ENCODE measurements around the gene ECT2L.
"Not testable (repeated sequence)": the region's sequence is repeated elsewhere in the genome, so short reads cannot be mapped to it uniquely, and the experiment has no call there.

Gene ECT2L

DNA sequence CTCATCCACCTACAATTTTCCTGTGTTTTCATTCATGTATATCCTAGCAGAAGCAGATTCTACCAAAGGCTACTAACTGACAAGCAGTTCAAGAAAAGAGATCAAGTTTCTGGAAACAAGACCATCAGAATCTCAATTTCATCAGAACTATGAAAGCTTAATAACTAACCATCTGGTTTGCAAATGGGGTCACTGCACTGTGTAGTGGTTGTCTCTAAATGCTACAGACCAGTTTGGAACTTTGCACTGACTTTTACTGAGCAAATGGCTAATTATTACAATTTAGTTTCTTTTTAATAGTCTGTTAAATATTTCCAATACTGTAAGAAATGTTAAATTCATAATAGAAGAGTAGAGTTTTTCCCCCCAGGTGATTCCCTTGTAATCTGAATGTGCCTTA lies 127.7 kb downstream of the ECT2L start:
- H3K27ac ChIP-seq (ENCODE audit: low read depth, low read length), result no peak overlapping the region
- no peak overlapping the region for H3K4me3 ChIP-seq (ENCODE audit: low read depth in 1 of 2, low read length in 2 of 2)
- no peaks in the 10 kb centered on the region for H3K27me3 ChIP-seq (ENCODE audit: control insufficient read depth in 1 of 2, insufficient read depth in 2 of 2, low read length in 2 of 2)
- H3K9ac ChIP-seq (ENCODE audit: low read depth in 1 of 2, low read length in 2 of 2), result no peak overlapping the region
- no peaks in the 10 kb centered on the region for H3K4me1 ChIP-seq (ENCODE audit: control insufficient read depth in 1 of 2, insufficient read depth in 2 of 2, low read length in 2 of 2)
- no peaks in the 10 kb centered on the region for H3K9me3 ChIP-seq (ENCODE audit: control insufficient read depth in 1 of 2, low read length in 2 of 2)
- peaks cover 0 to 18% of the 10 kb centered on the region in 2 donors for H3K36me3 ChIP-seq (ENCODE audit: control insufficient read depth in 1 of 2, insufficient read depth in 2 of 2, low read length in 2 of 2)

DNA sequence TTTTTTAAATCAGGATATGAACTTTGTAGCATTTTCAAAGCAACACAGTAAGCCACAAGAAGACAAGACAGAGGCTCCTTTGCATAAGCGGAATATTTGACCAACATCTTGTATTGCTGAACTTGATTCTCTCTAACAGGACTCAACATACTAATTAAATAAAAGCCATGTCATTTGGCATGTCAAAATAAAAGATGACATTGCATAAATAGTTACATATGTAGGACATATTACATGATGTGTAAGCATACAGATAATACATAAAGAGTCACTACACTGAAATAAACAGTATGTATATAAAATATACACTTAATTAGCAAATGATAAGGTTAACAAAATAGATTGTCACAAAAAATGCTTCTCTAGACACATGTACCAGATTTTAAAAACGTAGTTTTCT lies 129.9 kb downstream of the ECT2L start:
- Histone ChIP-seq H3K27me3 (ENCODE audit: control insufficient read depth in 1 of 2, insufficient read depth in 2 of 2, low read length in 2 of 2) (no peaks in the 10 kb centered on the region), H3K27ac (ENCODE audit: low read depth, low read length) (no peak overlapping the region), H3K9me3 (ENCODE audit: control insufficient read depth in 1 of 2, low read length in 2 of 2) (no peaks in the 10 kb centered on the region), H3K4me3 (ENCODE audit: low read depth in 1 of 2, low read length in 2 of 2) (no peak overlapping the region), H3K4me1 (ENCODE audit: control insufficient read depth in 1 of 2, insufficient read depth in 2 of 2, low read length in 2 of 2) (no peaks in the 10 kb centered on the region), H3K9ac (ENCODE audit: low read depth in 1 of 2, low read length in 2 of 2) (no peak overlapping the region), H3K36me3 (ENCODE audit: control insufficient read depth in 1 of 2, insufficient read depth in 2 of 2, low read length in 2 of 2) (peaks cover 0 to 13% of the 10 kb centered on the region in 2 donors)

DNA sequence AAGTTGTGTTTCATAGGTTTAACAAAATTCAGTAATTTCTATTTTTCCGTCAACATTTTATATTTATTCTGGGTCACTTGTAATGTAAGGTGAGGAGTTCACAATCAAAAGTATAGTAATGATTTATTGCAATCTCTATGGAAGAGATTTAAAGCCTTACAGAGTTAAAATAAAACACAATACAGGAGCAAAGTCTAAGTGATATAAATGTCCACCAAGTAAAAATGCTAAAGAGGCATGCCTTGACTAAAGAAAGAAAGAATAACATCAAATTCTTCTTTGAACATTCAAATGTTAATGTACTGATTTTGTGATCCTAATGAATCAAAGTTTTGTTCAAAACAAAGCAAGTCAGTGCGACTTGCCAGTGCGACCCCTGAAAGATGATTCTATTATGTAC lies 130.7 kb downstream of the ECT2L start:
- Histone ChIP-seq H3K9ac (ENCODE audit: low read depth in 1 of 2, low read length in 2 of 2) (no peak overlapping the region), H3K36me3 (ENCODE audit: control insufficient read depth in 1 of 2, insufficient read depth in 2 of 2, low read length in 2 of 2) (peaks cover 0 to 13% of the 10 kb centered on the region in 2 donors), H3K4me1 (ENCODE audit: control insufficient read depth in 1 of 2, insufficient read depth in 2 of 2, low read length in 2 of 2) (no peaks in the 10 kb centered on the region), H3K9me3 (ENCODE audit: control insufficient read depth in 1 of 2, low read length in 2 of 2) (no peaks in the 10 kb centered on the region), H3K27ac (ENCODE audit: low read depth, low read length) (no peak overlapping the region), H3K4me3 (ENCODE audit: low read depth in 1 of 2, low read length in 2 of 2) (no peak overlapping the region), H3K27me3 (ENCODE audit: control insufficient read depth in 1 of 2, insufficient read depth in 2 of 2, low read length in 2 of 2) (no peaks in the 10 kb centered on the region)

DNA sequence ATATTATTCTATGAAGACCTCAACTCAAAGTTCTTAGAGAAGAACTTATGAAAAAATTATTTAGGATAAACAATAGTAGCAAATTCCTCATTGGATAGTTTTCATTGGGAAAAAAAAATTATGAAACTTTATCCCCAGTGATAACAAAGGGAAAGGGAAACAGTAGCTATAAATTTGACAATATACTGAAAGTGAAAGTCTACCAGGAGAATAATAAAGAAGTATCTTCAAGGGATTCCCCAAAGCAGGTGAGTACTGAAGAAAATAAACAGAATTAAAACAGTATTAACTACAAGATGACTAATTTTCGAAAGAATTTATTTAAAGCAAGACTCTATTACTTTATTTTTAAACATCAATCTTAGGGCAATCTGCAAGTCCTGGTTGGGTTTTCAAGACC lies 135.8 kb downstream of the ECT2L start:
- no peak overlapping the region for H3K9ac ChIP-seq (ENCODE audit: low read depth in 1 of 2, low read length in 2 of 2)
- peaks cover 0 to 17% of the 10 kb centered on the region in 2 donors for H3K36me3 ChIP-seq (ENCODE audit: control insufficient read depth in 1 of 2, insufficient read depth in 2 of 2, low read length in 2 of 2)
- H3K27ac ChIP-seq (ENCODE audit: low read depth, low read length), result no peak overlapping the region
- H3K9me3 ChIP-seq (ENCODE audit: control insufficient read depth in 1 of 2, low read length in 2 of 2), result no peaks in the 10 kb centered on the region
- no peaks in the 10 kb centered on the region for H3K27me3 ChIP-seq (ENCODE audit: control insufficient read depth in 1 of 2, insufficient read depth in 2 of 2, low read length in 2 of 2)
- no peaks in the 10 kb centered on the region for H3K4me1 ChIP-seq (ENCODE audit: control insufficient read depth in 1 of 2, insufficient read depth in 2 of 2, low read length in 2 of 2)
- H3K4me3 ChIP-seq (ENCODE audit: low read depth in 1 of 2, low read length in 2 of 2), result no peak overlapping the region

DNA sequence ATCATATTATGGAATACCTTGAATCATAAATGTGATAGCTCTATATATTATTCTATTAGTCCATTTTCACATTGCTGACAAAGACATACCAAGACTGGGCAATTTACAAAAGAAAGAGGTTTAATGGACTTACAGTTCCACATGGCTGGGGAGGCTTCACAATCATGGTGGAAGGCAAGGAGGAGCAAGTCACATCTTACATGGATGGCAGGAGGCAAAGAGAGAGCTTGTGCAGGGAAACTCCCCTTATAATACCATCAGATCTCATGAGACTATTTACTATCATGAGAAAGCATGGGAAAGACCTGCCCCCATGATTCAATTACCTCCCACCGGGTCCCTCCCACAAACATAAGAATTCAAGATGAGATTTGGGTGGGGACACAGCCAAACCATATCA lies 141.0 kb downstream of the ECT2L start:
- H3K4me1 ChIP-seq (ENCODE audit: control insufficient read depth in 1 of 2, insufficient read depth in 2 of 2, low read length in 2 of 2); H3K27me3 ChIP-seq (ENCODE audit: control insufficient read depth in 1 of 2, insufficient read depth in 2 of 2, low read length in 2 of 2); H3K9me3 ChIP-seq (ENCODE audit: control insufficient read depth in 1 of 2, low read length in 2 of 2); H3K9ac ChIP-seq (ENCODE audit: low read depth in 1 of 2, low read length in 2 of 2); H3K4me3 ChIP-seq (ENCODE audit: low read depth in 1 of 2, low read length in 2 of 2); H3K27ac ChIP-seq (ENCODE audit: low read depth, low read length): not testable (repeated sequence)
- H3K36me3 ChIP-seq (ENCODE audit: control insufficient read depth in 1 of 2, insufficient read depth in 2 of 2, low read length in 2 of 2), result peaks cover 7 to 24% of the 10 kb centered on the region in 2 donors

DNA sequence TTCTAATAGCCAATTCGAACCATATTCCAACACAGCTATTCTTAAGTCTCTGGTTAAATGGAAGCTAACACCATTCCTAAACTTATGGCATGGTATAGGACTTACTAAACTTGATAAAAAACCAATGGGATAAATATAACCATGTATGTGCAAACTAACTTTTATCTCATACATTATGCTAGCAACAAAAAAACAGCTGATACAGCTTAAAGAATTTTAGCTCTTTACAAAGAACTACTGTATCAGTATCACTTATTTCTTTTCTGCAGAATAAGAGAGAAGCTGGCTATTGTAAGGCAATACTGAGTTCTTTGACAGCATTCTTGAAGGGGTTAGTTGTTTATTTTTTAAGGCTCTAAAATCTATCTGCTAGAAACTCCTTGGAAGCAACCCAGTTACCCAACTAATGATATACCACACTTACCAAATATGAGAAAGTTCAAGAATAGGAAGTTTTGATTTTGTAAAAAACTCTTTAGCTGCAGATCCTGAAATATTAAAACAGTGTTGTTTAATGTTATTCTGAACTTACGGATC lies 147.3 kb downstream of the ECT2L start:
- H3K27ac ChIP-seq (ENCODE audit: low read depth, low read length), result no peak overlapping the region
- no peak overlapping the region for H3K9ac ChIP-seq (ENCODE audit: low read depth in 1 of 2, low read length in 2 of 2)
- H3K9me3 ChIP-seq (ENCODE audit: control insufficient read depth in 1 of 2, low read length in 2 of 2), result no peaks in the 10 kb centered on the region
- H3K4me3 ChIP-seq (ENCODE audit: low read depth in 1 of 2, low read length in 2 of 2), result no peak overlapping the region
- H3K4me1 ChIP-seq (ENCODE audit: control insufficient read depth in 1 of 2, insufficient read depth in 2 of 2, low read length in 2 of 2), result no peaks in the 10 kb centered on the region
- H3K27me3 ChIP-seq (ENCODE audit: control insufficient read depth in 1 of 2, insufficient read depth in 2 of 2, low read length in 2 of 2), result no peaks in the 10 kb centered on the region
- H3K36me3 ChIP-seq (ENCODE audit: control insufficient read depth in 1 of 2, insufficient read depth in 2 of 2, low read length in 2 of 2), result peaks cover 2 to 14% of the 10 kb centered on the region in 2 donors

DNA sequence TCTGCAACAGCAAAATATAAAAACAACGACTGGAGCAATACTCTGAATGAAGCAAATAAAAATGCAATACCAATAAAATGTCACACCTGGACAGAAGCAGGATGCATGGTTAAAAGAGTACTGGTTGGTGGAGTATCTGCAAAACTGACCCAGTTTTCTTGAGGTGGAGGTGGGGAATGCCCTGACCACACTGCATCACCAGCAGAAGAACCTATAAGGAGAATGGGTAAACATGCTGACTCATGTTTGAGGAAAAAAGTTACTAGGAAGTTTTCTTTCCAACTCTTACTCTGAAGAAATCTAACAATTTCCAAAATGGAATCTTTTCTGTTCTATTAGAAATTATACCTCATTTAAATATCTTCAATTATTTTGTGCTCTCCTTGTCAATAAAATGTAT lies 148.5 kb downstream of the ECT2L start:
- H3K4me3 ChIP-seq (ENCODE audit: low read depth in 1 of 2, low read length in 2 of 2), result no peak overlapping the region
- H3K36me3 ChIP-seq (ENCODE audit: control insufficient read depth in 1 of 2, insufficient read depth in 2 of 2, low read length in 2 of 2), result peaks cover 0 to 11% of the 10 kb centered on the region in 2 donors
- peaks cover 0 to 4% of the 10 kb centered on the region in 2 donors for H3K4me1 ChIP-seq (ENCODE audit: control insufficient read depth in 1 of 2, insufficient read depth in 2 of 2, low read length in 2 of 2)
- no peaks in the 10 kb centered on the region for H3K27me3 ChIP-seq (ENCODE audit: control insufficient read depth in 1 of 2, insufficient read depth in 2 of 2, low read length in 2 of 2)
- no peak overlapping the region for H3K27ac ChIP-seq (ENCODE audit: low read depth, low read length)
- no peaks in the 10 kb centered on the region for H3K9me3 ChIP-seq (ENCODE audit: control insufficient read depth in 1 of 2, low read length in 2 of 2)
- no peak overlapping the region for H3K9ac ChIP-seq (ENCODE audit: low read depth in 1 of 2, low read length in 2 of 2)

DNA sequence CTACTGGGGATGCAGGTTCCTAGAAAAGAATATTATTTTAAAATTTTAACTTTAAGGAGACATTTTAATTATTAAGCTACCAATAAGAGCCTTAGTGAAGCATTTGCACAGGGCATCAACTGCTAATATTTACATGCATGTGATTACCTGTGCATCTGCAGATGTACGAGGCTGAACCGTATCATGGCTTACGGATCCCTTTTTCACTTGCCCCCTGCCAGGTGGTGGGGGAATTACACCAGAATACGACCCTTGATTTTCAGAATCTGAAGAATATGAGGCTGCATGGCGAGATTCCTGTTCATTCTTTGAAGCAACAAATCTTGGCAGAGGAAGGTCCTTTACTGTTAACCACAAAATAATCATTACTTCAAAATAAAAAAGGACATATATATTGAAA lies 149.5 kb downstream of the ECT2L start:
- Histone ChIP-seq H3K4me3 (ENCODE audit: low read depth in 1 of 2, low read length in 2 of 2) (no peak overlapping the region), H3K9me3 (ENCODE audit: control insufficient read depth in 1 of 2, low read length in 2 of 2) (no peaks in the 10 kb centered on the region), H3K36me3 (ENCODE audit: control insufficient read depth in 1 of 2, insufficient read depth in 2 of 2, low read length in 2 of 2) (peaks cover 0 to 11% of the 10 kb centered on the region in 2 donors), H3K4me1 (ENCODE audit: control insufficient read depth in 1 of 2, insufficient read depth in 2 of 2, low read length in 2 of 2) (peaks cover 0 to 4% of the 10 kb centered on the region in 2 donors), H3K27me3 (ENCODE audit: control insufficient read depth in 1 of 2, insufficient read depth in 2 of 2, low read length in 2 of 2) (no peaks in the 10 kb centered on the region), H3K9ac (ENCODE audit: low read depth in 1 of 2, low read length in 2 of 2) (no peak overlapping the region), H3K27ac (ENCODE audit: low read depth, low read length) (no peak overlapping the region)

DNA sequence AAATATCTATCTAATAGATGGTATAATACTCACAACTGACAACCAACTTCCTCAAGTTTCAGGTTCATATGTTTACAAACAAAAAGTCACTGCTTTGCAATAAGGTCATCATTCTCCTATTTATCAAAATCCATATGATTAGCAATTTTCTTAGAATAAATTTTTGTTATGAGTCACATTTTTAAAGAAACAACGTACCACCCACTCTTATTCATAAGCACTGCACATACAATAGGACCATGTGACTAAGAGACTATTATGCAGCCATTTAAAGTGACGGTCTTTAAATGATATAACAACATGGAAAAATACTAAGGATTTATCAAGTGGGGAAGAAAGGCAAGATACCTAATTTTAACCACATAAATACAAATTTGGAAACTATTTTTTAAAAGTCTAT lies 152.1 kb downstream of the ECT2L start:
- H3K9ac ChIP-seq (ENCODE audit: low read depth in 1 of 2, low read length in 2 of 2), result no peak overlapping the region
- H3K4me1 ChIP-seq (ENCODE audit: control insufficient read depth in 1 of 2, insufficient read depth in 2 of 2, low read length in 2 of 2), result peaks cover 0 to 4% of the 10 kb centered on the region in 2 donors
- H3K9me3 ChIP-seq (ENCODE audit: control insufficient read depth in 1 of 2, low read length in 2 of 2), result no peaks in the 10 kb centered on the region
- H3K27me3 ChIP-seq (ENCODE audit: control insufficient read depth in 1 of 2, insufficient read depth in 2 of 2, low read length in 2 of 2), result no peaks in the 10 kb centered on the region
- H3K36me3 ChIP-seq (ENCODE audit: control insufficient read depth in 1 of 2, insufficient read depth in 2 of 2, low read length in 2 of 2), result peaks cover 0 to 7% of the 10 kb centered on the region in 2 donors
- no peak overlapping the region for H3K27ac ChIP-seq (ENCODE audit: low read depth, low read length)
- H3K4me3 ChIP-seq (ENCODE audit: low read depth in 1 of 2, low read length in 2 of 2), result no peak overlapping the region

DNA sequence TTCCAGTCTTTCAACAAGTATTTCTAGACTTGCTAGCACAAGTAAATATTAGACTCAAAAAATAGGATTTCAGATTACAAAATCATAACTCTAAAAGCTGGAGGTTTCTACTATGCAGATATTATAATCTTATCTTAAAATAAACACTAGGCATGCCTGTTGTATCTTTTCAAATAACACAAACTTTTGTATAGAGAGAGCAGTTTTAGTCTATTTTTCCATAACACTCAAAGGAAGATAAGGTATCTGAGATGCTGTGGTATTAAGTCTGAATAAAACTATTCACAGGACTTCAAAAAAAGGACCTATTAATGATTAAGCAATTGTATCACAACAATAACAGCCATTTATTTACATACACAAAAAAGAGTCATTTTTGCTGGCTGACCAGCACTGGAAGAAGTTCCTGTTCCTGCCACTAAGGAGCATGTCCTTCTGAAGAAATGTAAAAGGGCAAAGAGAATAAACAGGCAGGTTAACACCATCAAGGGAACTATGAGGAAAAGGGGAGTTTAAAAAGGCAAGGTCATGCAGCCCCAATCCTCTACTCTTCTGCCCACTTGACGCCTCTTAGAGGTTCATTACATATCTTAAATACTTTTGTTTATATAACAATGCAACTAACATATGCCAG lies 152.8 kb downstream of the ECT2L start:
- Histone ChIP-seq H3K27ac (ENCODE audit: low read depth, low read length) (no peak overlapping the region), H3K36me3 (ENCODE audit: control insufficient read depth in 1 of 2, insufficient read depth in 2 of 2, low read length in 2 of 2) (peaks cover 0 to 7% of the 10 kb centered on the region in 2 donors), H3K27me3 (ENCODE audit: control insufficient read depth in 1 of 2, insufficient read depth in 2 of 2, low read length in 2 of 2) (no peaks in the 10 kb centered on the region), H3K4me1 (ENCODE audit: control insufficient read depth in 1 of 2, insufficient read depth in 2 of 2, low read length in 2 of 2) (peaks cover 0 to 4% of the 10 kb centered on the region in 2 donors), H3K4me3 (ENCODE audit: low read depth in 1 of 2, low read length in 2 of 2) (no peak overlapping the region), H3K9me3 (ENCODE audit: control insufficient read depth in 1 of 2, low read length in 2 of 2) (no peaks in the 10 kb centered on the region), H3K9ac (ENCODE audit: low read depth in 1 of 2, low read length in 2 of 2) (no peak overlapping the region)
